Measurements from ENCODE around the gene HSDL1. TPM values are rescaled to one million over a fixed set of nuclear protein-coding genes. Genes with fewer than 3 reads are reported as not detected.

The HSDL1 gene
- total RNA-seq, 1 donor from 2014 or later: 36.4 TPM

DNA sequence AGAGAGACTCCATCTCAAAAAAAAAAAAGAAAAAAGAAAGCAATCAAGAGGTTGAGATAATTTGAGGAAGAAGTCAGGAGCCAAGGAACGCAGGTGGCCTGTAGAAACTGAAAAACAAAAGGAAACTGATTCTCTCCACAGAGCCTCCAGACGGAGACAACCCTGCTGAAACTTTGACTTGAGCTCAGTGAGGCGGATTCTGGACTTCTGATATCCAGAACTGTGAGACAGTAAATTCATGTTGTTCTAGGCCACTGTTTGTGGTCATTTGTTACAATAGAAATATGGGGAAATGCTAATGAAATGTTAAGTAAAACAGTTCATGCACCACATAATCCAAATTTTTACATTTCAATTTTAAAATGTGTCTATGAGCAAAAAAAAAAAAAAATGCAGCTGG lies 33.5 kb downstream of the HSDL1 start:
- Mint-ChIP-seq H3K27ac (no peak overlapping the region), H3K36me3 (no peaks in the 10 kb centered on the region), H3K9me3 (no peaks in the 10 kb centered on the region), H3K4me1 (ENCODE audit: unreplicated experiment) (peaks cover 23% of the 10 kb centered on the region), H3K4me3 (no peak overlapping the region), H3K27me3 (no peaks in the 10 kb centered on the region)
- DNase-seq (ENCODE audit: extremely low spot score, unreplicated experiment): no peak
- TF ChIP-seq, protein P1, sequence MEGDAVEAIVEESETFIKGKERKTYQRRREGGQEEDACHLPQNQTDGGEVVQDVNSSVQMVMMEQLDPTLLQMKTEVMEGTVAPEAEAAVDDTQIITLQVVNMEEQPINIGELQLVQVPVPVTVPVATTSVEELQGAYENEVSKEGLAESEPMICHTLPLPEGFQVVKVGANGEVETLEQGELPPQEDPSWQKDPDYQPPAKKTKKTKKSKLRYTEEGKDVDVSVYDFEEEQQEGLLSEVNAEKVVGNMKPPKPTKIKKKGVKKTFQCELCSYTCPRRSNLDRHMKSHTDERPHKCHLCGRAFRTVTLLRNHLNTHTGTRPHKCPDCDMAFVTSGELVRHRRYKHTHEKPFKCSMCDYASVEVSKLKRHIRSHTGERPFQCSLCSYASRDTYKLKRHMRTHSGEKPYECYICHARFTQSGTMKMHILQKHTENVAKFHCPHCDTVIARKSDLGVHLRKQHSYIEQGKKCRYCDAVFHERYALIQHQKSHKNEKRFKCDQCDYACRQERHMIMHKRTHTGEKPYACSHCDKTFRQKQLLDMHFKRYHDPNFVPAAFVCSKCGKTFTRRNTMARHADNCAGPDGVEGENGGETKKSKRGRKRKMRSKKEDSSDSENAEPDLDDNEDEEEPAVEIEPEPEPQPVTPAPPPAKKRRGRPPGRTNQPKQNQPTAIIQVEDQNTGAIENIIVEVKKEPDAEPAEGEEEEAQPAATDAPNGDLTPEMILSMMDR (conservative IDR thresholded peaks at IDR 0.05): no peak

GRCh38 chr16:84110527-84110926 lies 34.5 kb downstream of the HSDL1 start:
- peak overlapping the region; percentile 67 for H3K27ac Mint-ChIP-seq
- no peaks in the 10 kb centered on the region for H3K9me3 Mint-ChIP-seq
- no peaks in the 10 kb centered on the region for H3K27me3 Mint-ChIP-seq
- no peak for DNase-seq (ENCODE audit: extremely low spot score, unreplicated experiment)
- no peaks in the 10 kb centered on the region for H3K36me3 Mint-ChIP-seq
- TF ChIP-seq, protein P1 (conservative IDR thresholded peaks at IDR 0.05): no peak
- H3K4me1 Mint-ChIP-seq (ENCODE audit: unreplicated experiment): peaks cover 26% of the 10 kb centered on the region
- H3K4me3 Mint-ChIP-seq: no peak overlapping the region

- DNase-seq (ENCODE audit: extremely low spot score, unreplicated experiment): no peak
- no peaks in the 10 kb centered on the region for H3K27me3 Mint-ChIP-seq
- no peaks in the 10 kb centered on the region for H3K9me3 Mint-ChIP-seq
- no peak overlapping the region for H3K27ac Mint-ChIP-seq
- TF ChIP-seq, protein P1 (conservative IDR thresholded peaks at IDR 0.05): no peak
- H3K36me3 Mint-ChIP-seq: no peaks in the 10 kb centered on the region
- H3K4me3 Mint-ChIP-seq: no peak overlapping the region
- H3K4me1 Mint-ChIP-seq (ENCODE audit: unreplicated experiment): peaks cover 24% of the 10 kb centered on the region
Measured at GRCh38 chr16:84109598-84110335, 35.2 kb downstream of the HSDL1 start.

DNA sequence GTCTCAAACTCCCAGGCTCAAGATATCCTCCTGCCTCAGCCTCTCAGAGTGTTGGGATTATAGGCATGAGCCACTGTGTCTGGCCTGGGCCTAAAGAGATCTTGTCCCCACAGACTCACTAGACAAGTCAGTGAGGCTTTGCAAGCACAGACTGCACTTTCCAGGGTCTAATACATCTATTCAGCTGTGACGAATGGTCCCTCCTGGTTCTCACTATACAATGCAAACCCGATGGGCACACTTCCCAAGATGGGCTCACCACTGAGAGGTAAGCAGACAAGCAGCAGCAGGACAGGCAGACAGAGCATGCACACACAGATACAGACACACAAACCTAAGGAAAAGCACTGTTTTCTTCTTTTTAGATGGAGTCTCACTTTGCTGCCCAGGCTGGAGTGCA lies 37.1 kb downstream of the HSDL1 start:
- Mint-ChIP-seq H3K36me3 (no peaks in the 10 kb centered on the region), H3K4me1 (ENCODE audit: unreplicated experiment) (peaks cover 24% of the 10 kb centered on the region), H3K9me3 (no peaks in the 10 kb centered on the region), H3K4me3 (no peak overlapping the region), H3K27me3 (no peaks in the 10 kb centered on the region), H3K27ac (no peak overlapping the region)
- DNase-seq (ENCODE audit: extremely low spot score, unreplicated experiment): no peak
- TF ChIP-seq, protein P1 (conservative IDR thresholded peaks at IDR 0.05): no peak

- Mint-ChIP-seq H3K9me3 (no peaks in the 10 kb centered on the region), H3K27me3 (no peaks in the 10 kb centered on the region), H3K36me3 (no peaks in the 10 kb centered on the region), H3K4me1 (ENCODE audit: unreplicated experiment) (peaks cover 24% of the 10 kb centered on the region), H3K27ac (peak overlapping the region; percentile 24), H3K4me3 (no peak overlapping the region)
- TF ChIP-seq, protein P1 (conservative IDR thresholded peaks at IDR 0.05): no peak
- DNase-seq (ENCODE audit: extremely low spot score, unreplicated experiment): no peak
Measured at GRCh38 chr16:84105948-84106740, 38.8 kb downstream of the HSDL1 start.
